ENCODE results near the gene SLCO2B1. TPM values are rescaled to one million over a fixed set of nuclear protein-coding genes. Genes with fewer than 3 reads are reported as not detected.

Gene SLCO2B1
- total RNA-seq, 1 experiment from 2014 or later, result not detected

GRCh38 chr11:75240311-75241035 lies 89.6 kb downstream of the SLCO2B1 start, which contains the start of gene TPBGL:
TPBGL (plus strand) TSS chr11:75240774; CDS start chr11:75241050, 276 bp downstream.
- Histone ChIP-seq H4K20me1 (ENCODE audit: control insufficient read depth, insufficient read depth, insufficient read length) (no peaks in the 10 kb centered on the region), H4K91ac (ENCODE audit: insufficient read length, low read depth, low read length) (no peak within 1 kb of the TSS), H3K9me3 (ENCODE audit: control insufficient read depth, low read depth, low read length) (no peaks in the 10 kb centered on the region), H4K8ac (replicated peaks; ENCODE audit: insufficient read length, low read depth, low read length) (no peak within 1 kb of the TSS), H4K5ac (ENCODE audit: insufficient read length, low read depth, low read length) (no peak within 1 kb of the TSS), H3K9ac (ENCODE audit: extremely low read depth, insufficient read length, low read length) (no peak within 1 kb of the TSS), H3K18ac (ENCODE audit: insufficient read length, low read depth, low read length) (no peak within 1 kb of the TSS), H3K14ac (ENCODE audit: insufficient read depth, low read length) (peak within 1 kb of the TSS; percentile 22), H3K4me2 (ENCODE audit: insufficient read depth, insufficient read length, low read length) (peak within 1 kb of the TSS; percentile 59), H3K27me3 (ENCODE audit: insufficient read depth, low read length) (peaks cover 20% of the 10 kb centered on the region; the same call in 1 of the 2 replicates), H2BK5ac (ENCODE audit: insufficient read length, low read length) (no peak within 1 kb of the TSS), H2BK20ac (ENCODE audit: low read depth, low read length, poor library complexity, severe bottlenecking) (no peak within 1 kb of the TSS), H3K56ac (ENCODE audit: insufficient read length, low read depth, low read length) (no peak within 1 kb of the TSS), H2BK15ac (ENCODE audit: low read depth, low read length) (no peak within 1 kb of the TSS), H2AK5ac (ENCODE audit: insufficient read length, low read length) (no peak within 1 kb of the TSS), H3K79me2 (ENCODE audit: insufficient read depth, low read length) (0 out of 2 replicates have a peak, but pooled peaks cover under 1% of the 10 kb centered on the region), H2AFZ (ENCODE audit: low read length) (no peak within 1 kb of the TSS), H3T11ph (ENCODE audit: low read length) (no peak within 1 kb of the TSS), H3K4me1 (ENCODE audit: insufficient read depth, low read length) (peaks cover 5% of the 10 kb centered on the region), H3K4ac (ENCODE audit: low read depth, low read length) (no peak within 1 kb of the TSS), H3K27ac (ENCODE audit: insufficient read length, low read depth, low read length) (no peak within 1 kb of the TSS), H3K79me1 (ENCODE audit: insufficient read depth, low read depth, low read length, poor library complexity, severe bottlenecking) (no peaks in the 10 kb centered on the region), H2BK120ac (ENCODE audit: low read depth, low read length, poor library complexity, severe bottlenecking) (no peak within 1 kb of the TSS), H3K23ac (ENCODE audit: insufficient read length, low read depth, low read length) (no peak within 1 kb of the TSS), H3K23me2 (ENCODE audit: insufficient read length, low read depth, low read length, poor library complexity, severe bottlenecking) (peaks cover 10% of the 10 kb centered on the region), H2BK12ac (ENCODE audit: insufficient read length, low read depth, low read length) (no peak within 1 kb of the TSS)
- no peak for TF ChIP-seq CTCF (conservative IDR thresholded peaks at IDR 0.05)
- Mint-ChIP-seq H3K27me3 (ENCODE audit: low read depth) (peaks cover 69% of the 10 kb centered on the region), H3K4me1 (peaks cover 24 to 43% of the 10 kb centered on the region in 2 experiments), H3K27ac (no peak within 1 kb of the TSS), H3K9me3 (no peaks in the 10 kb centered on the region), H3K4me3 (peak within 1 kb of the TSS; percentile 67 to 87), H3K36me3 (ENCODE audit: insufficient read depth in 1 of 3, low read depth in 3 of 3) (no peaks in the 10 kb centered on the region; a peak in 1 of 7 replicates)
- no CpG with 5 or more reads among the region's 58 CpGs for WGBS (ENCODE audit: extremely low coverage, insufficient read length, low lambda C conversion rate)
- DNase-seq, result peak; percentile 73

Data from H9 (cell line).